Suprapubic skin (tissue), 3 donors: ENCODE results near the gene WDFY2.

Experiments used
- CTCF ChIP-seq, 2 donors: fragments of 200-600 bp in 1 of 2; fragments of 450-650 bp in 1 of 2; sonication (generic) in 1 of 2; IDR thresholded peaks; one replicate each; pipeline ENCODE4 v1.5.1; 2016 to 2019; ENCODE audit warnings: antibody characterized with exemption in 2 of 2, mild to moderate bottlenecking in 1 of 2, moderate library complexity in 1 of 2
- POLR2A ChIP-seq, 2 donors: fragments of 450-650 bp; IDR thresholded peaks; one replicate each; pipeline ENCODE4 v1.6.1; 2017; ENCODE audit warnings: antibody characterized with exemption in 2 of 2, mild to moderate bottlenecking in 2 of 2, moderate library complexity in 2 of 2

- no peak for TF ChIP-seq CTCF (IDR thresholded peaks at IDR 0.05)
- no peak for TF ChIP-seq POLR2A (IDR thresholded peaks at IDR 0.05)
These were observed 39.9 kb downstream of the WDFY2 start for GRCh38 chr13:51624207-51624606.
